Measurements from ENCODE around the gene TWNK. TPM values are rescaled to one million over a fixed set of nuclear protein-coding genes. Genes with fewer than 3 reads are reported as not detected.

TWNK gene
- total RNA-seq, 1 donor from 2014 or later: 7.3 TPM

DNA sequence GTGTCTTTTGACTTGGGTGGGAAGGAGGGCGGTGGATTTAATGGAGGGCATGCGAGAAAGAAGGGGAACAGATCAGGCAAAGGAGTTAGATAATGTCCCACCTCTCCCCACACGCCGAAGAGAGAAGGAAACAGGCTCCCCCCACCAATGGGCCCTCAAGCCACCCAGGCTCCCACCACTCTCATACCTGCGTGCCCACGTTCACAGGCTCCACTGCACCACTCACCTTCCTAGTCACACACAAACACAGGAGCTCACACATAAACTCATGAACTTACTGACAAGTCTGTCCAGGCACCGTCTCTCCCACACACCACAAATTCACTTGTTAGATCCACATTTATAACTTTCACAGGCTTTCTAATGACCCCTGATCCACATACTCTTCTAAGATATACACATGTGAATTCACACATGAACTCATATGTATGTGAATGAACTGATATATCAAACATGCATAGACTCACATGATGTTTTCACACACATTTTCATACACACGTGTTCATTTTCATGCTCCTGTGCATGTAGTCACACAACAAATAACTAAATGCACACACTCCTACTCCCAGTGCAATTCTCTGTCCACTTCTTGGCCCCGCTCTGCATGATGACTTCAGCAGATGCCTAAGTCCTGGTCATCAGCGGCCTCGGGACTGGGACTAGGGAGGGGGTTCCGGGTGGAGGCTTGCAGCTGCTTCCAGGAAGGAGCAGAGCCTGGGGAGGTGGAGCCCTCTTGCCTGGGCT lies 13.7 kb downstream of the TWNK start:
- TF ChIP-seq CTCF (IDR thresholded peaks at IDR 0.05; ENCODE audit: borderline replicate concordance): no peak
- Histone ChIP-seq H3K36me3 (peaks cover 36% of the 10 kb centered on the region), H3K4me3 (peak overlapping the region; percentile 96), H3K27ac (replicated peaks) (peak overlapping the region; percentile 100), H3K4me1 (peaks cover 95% of the 10 kb centered on the region), H3K9me3 (replicated peaks) (no peaks in the 10 kb centered on the region), H3K27me3 (ENCODE audit: low read depth) (no peaks in the 10 kb centered on the region)
- intact Hi-C loops (cut with micrococcal nuclease): no loop called here
- peak; percentile 91 for DNase-seq

DNA sequence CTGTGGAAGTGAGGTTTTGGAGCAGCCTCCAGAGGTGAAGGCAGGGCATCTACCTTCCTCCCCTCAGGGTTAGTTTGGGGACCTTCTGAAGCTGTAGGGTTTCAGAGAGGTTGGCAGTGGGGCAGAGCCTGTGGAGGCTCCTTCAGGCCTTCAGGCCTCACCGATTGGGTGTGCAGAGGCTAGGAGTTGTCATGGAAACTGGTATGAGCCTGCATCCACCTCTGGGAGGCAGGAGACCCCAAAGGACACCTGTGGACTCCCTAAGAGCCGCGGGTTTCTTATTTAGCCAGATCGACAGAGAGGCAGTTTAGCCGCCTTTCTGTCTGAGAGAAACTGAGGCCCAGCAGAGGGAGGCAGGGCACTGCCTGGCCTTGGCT lies 14.3 kb downstream of the TWNK start:
- Histone ChIP-seq H3K36me3 (peaks cover 41% of the 10 kb centered on the region), H3K27ac (replicated peaks) (peak overlapping the region; percentile 100), H3K4me3 (peak overlapping the region; percentile 96), H3K27me3 (ENCODE audit: low read depth) (no peaks in the 10 kb centered on the region), H3K4me1 (peaks cover 95% of the 10 kb centered on the region), H3K9me3 (replicated peaks) (no peaks in the 10 kb centered on the region)
- no peak for TF ChIP-seq CTCF (IDR thresholded peaks at IDR 0.05; ENCODE audit: borderline replicate concordance)
- intact Hi-C loops (cut with micrococcal nuclease): no loop called here
- no peak for DNase-seq

- intact Hi-C loops (cut with micrococcal nuclease): no loop called here
- peak overlapping the region; percentile 96 for H3K4me3 ChIP-seq
Measured at GRCh38 chr10:101002456-101002855, 15.1 kb downstream of the TWNK start.

DNA sequence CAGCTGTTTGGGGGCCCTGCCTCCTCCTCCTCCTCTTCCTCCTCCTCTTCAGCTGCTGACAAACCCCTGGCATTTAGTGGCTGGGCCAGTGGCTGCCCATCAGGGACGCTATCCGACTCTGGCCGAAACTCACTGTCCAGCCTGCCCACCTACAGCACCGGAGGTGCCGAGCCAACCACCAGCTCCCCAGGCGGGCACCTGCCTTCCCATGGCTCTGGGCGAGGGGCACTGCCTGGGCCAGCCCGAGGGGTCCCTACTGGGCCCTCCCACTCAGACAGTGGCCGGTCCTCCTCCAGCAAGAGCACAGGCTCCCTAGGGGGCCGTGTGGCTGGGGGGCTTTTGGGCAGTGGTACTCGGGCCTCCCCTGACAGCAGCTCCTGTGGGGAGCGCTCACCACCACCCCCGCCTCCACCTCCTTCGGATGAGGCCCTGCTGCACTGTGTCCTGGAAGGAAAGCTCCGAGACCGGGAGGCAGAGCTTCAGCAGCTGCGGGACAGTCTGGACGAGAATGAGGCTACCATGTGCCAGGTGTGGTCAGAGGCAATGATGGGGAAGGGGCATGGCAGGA lies 16.4 kb downstream of the TWNK start:
- H3K4me3 ChIP-seq: no peak overlapping the region
- no peaks in the 10 kb centered on the region for H3K9me3 ChIP-seq (replicated peaks)
- DNase-seq: no peak
- intact Hi-C loops (cut with micrococcal nuclease): no loop called here
- H3K27me3 ChIP-seq (ENCODE audit: low read depth): no peaks in the 10 kb centered on the region
- H3K4me1 ChIP-seq: peaks cover 95% of the 10 kb centered on the region
- no peak for TF ChIP-seq CTCF (IDR thresholded peaks at IDR 0.05; ENCODE audit: borderline replicate concordance)
- H3K27ac ChIP-seq (replicated peaks): peak overlapping the region; percentile 76
- H3K36me3 ChIP-seq: peaks cover 50% of the 10 kb centered on the region

More at GRCh38 chr10:101002456-101002855, 15.1 kb downstream of the TWNK start:
- Histone ChIP-seq H3K9me3 (replicated peaks) (no peaks in the 10 kb centered on the region), H3K4me1 (peaks cover 95% of the 10 kb centered on the region), H3K27me3 (ENCODE audit: low read depth) (no peaks in the 10 kb centered on the region), H3K36me3 (peaks cover 49% of the 10 kb centered on the region), H3K27ac (replicated peaks) (peak overlapping the region; percentile 100)
- DNase-seq: no peak
- TF ChIP-seq CTCF (IDR thresholded peaks at IDR 0.05; ENCODE audit: borderline replicate concordance): no peak

- Histone ChIP-seq H3K27me3 (ENCODE audit: low read depth) (no peaks in the 10 kb centered on the region), H3K4me1 (peaks cover 87% of the 10 kb centered on the region), H3K4me3 (no peak overlapping the region), H3K27ac (replicated peaks) (peak overlapping the region; percentile 76), H3K9me3 (replicated peaks) (no peaks in the 10 kb centered on the region), H3K36me3 (peaks cover 50% of the 10 kb centered on the region)
- no peak for DNase-seq
- no peak for TF ChIP-seq CTCF (IDR thresholded peaks at IDR 0.05; ENCODE audit: borderline replicate concordance)
- intact Hi-C loops (cut with micrococcal nuclease): no loop called here
Measured at GRCh38 chr10:101005361-101005760, 18.0 kb downstream of the TWNK start.

All from left ventricle myocardium inferior (tissue), 1 donor.